Stimulated activated CD4-positive, alpha-beta T cell treated with anti-CD3 and anti-CD28 coated beads, Interleukin-2, amount 100 ng/mL, for 48 hours (primary cell): ENCODE measurements around the gene PBX1.

Experiments used
- DNase-seq, 2 donors: peaks; one replicate each; pipeline ENCODE4 v3.0.0-alpha.2; 2020

Gene PBX1

DNA sequence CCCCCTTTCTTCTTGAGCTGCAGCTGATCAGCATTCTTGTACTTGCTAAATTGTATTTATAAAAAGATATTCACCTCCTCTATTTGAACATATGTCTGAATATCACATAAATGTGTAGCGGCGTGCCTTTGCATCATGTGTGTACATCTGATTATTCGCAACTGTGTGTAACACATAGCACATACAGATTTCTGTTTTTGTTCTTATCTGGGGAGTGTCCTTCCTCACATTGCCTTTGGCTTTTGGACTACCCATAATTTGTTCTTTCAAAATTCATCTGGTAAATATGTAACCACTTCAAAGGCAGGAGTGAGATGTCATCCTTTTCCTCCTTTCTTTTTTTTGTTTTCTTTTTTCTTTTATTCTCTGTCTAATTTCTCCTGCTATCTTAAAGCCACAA is 113.6 kb downstream of the PBX1 start:
- DNase-seq: no peak

- DNase-seq: no peak
Observed at GRCh38 chr1:164673584-164674214, 114.7 kb downstream of the PBX1 start.

DNA sequence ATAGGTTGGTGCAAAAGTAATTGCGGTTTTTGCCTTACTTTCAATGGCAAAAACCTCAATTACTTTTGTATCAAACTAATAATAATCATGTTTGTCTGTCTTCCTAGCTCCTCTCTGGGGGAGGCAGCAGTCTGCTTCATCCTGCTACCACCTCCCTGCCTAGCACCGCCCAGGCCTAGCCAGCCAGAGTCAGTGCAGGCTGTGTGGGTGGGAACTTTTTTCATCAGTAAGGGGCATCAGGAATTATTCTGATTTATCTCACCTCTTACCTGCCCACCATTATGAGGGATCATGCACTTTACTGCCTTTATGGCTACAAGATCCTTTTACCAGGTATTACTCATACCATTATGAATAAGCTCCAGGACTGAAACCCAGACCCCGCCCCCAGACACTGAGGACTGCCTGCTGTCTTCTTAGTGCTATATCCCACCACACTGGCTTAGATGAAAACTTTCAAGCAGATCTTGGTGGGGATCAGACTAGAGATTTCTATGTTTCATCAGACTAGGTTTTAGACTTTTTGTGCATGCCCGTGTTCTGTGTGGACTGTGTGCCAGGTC is 116.4 kb downstream of the PBX1 start:
- no peak for DNase-seq

GRCh38 chr1:164678136-164678700 is 119.2 kb downstream of the PBX1 start:
- no peak for DNase-seq

DNA sequence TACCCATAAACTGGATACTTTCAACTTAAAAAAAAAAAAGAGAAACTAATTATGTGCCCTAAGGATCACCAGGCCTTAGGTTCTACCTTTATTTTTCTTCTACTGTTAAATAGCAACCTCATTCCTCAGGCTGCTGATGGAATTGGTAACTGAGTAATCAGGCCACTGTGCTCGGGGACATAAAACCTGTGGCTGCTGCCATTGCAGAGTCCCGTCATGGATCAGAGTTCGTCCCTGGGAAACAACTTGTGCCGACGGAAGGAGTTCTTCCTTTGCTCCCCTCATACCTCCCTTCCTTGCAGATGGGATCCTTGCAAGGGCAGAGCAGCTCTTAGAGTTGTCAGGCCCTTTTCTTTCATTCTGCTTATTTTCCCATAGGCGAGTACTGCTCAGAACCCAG is 123.6 kb downstream of the PBX1 start:
- DNase-seq: no peak

DNA sequence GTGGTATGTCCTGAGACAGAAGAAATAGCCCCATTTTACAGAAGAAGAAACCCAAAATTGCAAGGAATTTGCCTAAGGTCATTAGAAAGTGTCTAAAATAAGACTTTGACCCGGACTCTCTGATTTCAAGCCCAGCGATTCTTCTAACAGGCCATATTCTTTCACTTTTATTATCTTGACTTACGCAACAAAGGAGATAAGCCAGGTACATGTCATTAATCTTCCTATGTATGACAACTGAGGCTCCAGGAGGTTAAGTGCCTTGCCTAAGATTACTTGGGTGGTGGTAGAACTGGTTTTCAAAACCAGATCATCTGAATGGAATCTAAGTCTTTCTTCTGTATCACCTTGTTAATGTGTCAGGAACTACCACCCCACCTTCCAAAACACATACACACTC is 124.3 kb downstream of the PBX1 start:
- no peak for DNase-seq

DNA sequence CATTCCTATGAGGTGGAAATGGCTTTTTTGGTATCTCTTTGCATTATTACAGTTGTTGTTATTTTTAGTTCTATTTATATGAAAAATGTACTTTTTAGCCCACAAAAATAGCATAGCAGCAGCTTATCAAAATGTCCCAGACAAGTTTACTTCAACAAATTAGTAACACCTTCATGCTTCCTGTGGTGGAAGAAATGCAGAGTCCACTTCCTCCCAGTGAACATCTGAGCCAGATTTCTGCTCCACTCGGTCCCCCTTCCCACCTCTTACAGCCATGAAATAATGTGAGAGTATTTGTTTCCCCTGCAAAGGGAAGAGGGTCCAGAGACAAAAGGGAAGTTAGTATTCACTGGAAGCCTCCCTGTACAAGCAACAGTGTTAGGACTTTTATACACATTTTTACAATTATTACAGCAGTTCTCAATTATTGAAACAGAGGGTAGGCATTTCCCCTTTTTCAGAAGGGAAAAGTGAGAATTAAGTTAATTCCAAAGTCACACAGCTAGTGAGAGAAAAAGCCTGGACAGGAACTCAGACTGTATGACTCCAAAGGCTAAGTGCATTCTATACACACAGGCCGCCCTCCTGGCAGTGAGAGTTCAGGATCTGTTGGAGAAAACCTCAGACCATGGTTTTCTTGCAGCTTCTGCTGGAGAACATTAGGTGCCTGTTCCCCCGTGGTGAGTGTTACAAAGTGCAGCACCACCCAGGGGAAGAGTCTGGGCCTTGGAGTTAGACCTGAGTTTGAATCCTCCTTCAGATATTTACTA is 126.5 kb downstream of the PBX1 start:
- DNase-seq: no peak

DNA sequence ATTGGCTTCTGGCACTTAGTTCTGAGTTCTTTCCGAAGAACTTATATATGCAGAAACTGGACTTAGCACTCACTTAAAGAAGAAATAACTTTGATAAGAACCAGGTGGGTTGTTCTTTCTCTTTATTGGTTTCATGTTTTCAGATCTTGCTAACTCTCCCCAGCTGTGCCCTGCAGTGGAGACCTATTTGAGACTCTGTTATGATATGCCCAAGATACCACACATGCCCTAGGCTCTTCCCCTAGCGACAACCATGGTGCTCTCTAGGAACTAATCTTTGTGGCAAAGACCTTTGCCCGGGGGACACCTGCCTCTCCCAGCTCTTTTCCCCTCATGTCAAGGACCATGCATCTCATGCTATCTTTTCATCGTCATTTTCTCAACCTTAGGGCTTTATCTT is 128.8 kb downstream of the PBX1 start:
- DNase-seq: no peak

- DNase-seq: no peak
Observed at GRCh38 chr1:164688791-164689190, 129.8 kb downstream of the PBX1 start.

GRCh38 chr1:164689672-164690511 is 130.9 kb downstream of the PBX1 start:
- no peak for DNase-seq

DNA sequence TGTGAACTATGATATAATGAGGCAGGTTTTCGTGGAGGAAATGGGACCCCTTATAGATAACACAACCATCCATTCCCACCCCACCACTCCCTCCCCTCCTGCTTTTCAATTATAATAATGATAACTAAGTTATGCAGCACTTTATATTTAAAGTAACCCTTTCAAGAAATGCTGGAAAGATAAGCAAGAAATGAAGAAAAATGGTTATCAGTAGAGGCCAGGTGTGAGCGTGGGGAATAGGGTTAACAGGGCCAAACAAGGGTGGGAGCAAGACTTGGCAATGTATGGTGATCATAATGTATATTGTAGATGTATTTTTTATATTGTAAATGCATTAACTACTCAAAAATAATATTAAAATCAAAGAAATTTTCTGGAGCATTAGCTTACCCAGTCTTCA is 133.4 kb downstream of the PBX1 start:
- DNase-seq: no peak

DNA sequence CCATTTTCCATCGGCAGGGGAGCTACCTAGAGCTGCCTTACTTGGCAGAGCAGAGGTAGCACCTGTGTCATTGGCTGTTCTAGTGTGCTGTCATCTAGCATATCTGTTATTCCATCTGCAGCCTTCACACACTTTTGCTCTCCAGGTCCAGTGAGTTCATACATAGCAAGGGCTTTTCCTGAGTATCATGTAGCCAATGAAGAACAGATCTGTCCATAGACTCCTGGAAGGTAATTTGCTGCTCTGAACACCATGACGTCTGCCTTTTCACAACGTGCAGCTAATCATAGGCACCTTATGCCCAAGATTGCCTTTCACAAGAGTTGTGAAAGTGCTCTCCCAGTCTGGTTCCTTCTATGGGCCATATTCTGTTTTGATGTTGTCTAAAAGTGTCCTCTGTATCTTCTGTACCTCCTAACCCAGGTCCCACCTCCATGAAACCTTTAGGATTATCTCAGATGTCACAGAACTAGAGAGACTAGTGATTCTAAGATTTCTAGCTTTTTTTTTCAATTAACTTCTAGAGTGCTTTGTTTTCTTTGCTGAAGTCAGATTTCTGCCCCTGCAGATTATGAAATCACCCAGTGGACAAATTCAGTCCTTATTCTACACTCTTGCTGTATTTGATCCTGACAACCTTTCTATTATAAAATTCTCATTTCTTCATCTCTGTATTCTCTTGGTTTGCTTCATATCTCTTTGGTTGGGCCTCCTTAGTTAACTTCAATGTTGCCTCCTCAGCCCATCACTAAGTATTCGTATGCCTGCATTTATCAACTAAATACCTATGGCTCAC is 134.8 kb downstream of the PBX1 start:
- no peak for DNase-seq

DNA sequence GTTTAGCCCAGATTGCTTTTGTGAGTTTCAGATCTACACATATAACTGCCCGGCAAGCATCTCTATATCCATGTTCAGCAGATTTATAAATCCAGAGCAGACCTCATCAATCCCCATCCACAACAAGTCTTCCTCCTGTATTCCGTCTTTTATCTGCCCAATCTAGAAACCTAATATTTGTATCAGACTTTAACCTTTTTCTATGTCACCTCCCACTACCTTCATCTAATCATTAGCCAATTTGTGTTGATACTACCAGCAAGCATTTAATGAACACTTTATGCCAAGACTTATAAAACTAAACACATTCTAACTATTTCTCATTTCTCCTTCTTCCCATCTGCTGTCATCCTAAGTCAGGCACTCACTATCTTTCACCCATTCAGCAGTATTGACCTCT is 135.5 kb downstream of the PBX1 start:
- DNase-seq: no peak

GRCh38 chr1:164695956-164696665 is 137.1 kb downstream of the PBX1 start:
- no peak for DNase-seq

DNA sequence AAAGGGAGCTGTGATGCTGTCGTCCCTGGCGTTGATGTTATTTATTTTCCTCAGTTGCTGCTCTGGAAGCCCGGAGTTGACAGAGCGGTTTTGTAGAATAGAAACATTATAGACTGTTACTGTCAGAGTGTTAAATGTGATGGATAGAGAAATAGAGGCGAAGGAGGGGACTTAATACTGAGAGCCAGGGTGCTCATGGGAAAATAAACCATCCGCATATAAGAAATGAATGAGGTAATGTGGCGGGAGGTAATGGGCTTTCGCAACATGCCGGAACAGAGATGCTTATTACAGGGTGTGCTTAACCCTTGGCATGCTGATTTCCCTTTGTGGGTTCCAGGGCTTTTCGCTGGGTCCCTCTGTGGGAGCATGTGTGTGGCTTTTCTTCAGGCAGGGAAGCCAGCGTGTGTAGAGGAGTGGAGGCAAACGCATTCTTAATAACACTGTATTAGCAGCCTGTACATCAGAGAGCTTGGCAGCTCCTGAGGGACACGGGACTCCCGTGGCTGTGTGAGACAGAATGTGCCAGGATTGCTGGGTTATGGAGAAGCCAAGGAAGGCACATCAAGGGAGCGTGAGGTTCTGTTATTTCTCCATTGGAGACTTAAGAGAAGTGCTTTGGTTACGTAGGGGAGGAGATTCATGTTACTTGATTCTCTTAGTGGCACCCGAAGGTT is 141.0 kb downstream of the PBX1 start:
- no peak for DNase-seq

DNA sequence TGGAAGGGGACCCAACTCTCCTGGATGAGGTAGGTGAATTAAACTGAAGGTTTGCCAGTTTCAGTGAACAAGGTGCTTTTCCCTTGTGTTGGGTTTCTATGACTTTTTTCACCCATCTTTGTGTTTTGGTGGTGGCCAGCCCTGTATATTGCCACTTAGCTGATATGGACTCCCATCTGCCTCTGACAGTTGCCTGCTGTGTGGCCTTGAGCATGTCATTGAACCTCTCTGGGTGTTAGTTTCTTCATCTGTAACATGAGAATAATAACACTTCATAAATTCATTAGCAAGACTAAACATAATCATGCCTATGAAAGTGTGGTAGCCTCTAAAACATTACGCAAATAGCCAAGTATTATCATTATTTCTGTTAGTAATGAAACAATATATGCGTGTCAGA is 141.7 kb downstream of the PBX1 start:
- DNase-seq: no peak

DNA sequence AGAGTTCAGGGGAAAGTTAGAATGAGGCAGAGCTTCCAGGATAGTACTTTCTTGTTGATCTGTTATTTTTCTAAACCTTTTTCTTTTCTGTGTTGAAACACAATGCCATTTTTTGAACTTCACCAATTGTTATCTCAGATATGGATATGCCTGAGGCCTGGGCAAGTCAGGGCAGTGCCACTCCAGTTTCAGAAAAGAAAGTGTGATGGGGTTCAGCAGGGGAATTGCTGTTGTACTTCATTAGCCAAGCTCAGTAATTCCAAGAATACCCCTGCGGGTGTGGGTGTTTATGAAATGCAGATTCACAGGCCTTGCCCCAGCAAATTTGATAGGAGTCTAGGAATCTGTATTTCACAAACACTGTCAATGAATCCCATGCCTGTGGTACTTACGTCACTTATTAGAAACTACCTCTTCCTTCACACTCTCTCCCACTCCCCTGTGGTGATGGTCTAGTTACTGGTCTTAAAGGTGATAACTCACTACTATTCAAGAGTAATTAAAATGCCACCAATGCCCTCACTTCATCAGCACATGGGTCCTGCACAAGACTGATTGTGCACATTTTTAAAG is 142.3 kb downstream of the PBX1 start:
- no peak for DNase-seq

DNA sequence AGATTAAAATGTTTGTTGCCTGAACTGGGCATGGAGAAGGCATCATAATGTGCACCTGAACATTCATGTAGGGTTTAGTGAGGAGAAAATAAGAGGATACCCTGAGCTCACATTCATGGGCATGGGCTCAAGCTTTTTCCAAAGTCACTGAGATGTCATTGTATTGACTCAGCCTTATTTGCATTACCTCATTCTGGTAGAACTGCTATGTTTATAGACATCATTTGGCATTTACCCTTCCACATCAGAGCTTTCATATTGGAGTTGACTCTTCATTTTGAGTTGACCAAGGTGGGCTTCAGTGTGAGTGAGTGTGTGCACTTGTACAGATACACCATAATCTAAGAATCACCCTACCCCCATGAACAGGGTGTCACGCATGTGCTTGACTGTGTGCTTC is 143.2 kb downstream of the PBX1 start:
- no peak for DNase-seq

GRCh38 chr1:164702664-164703063 is 143.7 kb downstream of the PBX1 start:
- DNase-seq: no peak

DNA sequence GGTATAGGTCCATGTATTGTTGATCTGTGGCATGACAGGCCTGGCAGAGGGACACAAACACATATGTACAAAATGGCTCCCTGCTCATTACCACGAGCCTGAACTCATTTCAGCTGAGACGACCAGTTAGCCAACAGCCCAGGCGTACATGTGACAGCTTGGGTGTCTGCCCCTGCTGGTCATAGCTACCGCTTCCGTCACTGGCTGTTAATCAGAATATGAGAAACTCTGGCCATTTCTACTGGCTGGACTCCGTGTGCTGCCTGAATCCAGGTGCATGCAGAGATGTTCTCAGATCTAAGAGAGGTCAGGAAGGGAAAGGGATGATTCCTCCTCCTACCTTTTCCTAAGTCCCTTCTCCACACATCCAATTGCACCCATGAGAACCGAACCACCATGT is 144.5 kb downstream of the PBX1 start:
- DNase-seq: no peak

- DNase-seq: no peak
Observed at GRCh38 chr1:164703960-164704411, 145.0 kb downstream of the PBX1 start.
